Left lung (tissue), 10 donors: ENCODE results near the gene AEBP1. TPM values are rescaled to one million over a fixed set of nuclear protein-coding genes. Genes with fewer than 3 reads are reported as not detected.

Experiments
- ATAC-seq: fragments of 200-7000 bp; cut with Tn5 transposase; one replicate; pipeline ENCODE4 v1.9.1; 2020; ENCODE audit warnings: moderate library complexity
- DNase-seq, 4 donors: peaks; one replicate each; pipeline ENCODE4 v3.0.0-alpha.2; 2013 to 2020
- H3K27ac ChIP-seq, 2 donors: fragments of 200-600 bp; sonication (generic) in 1 of 2; one replicate each; pipeline versions ENCODE4 v1.5.0 to v1.8.0; 2020 to 2021
- H3K27me3 ChIP-seq, 2 donors: fragments of 200-600 bp; sonication (generic) in 1 of 2; one replicate each; pipeline versions ENCODE4 v1.5.0 to v1.8.0; 2020 to 2021
- H3K36me3 ChIP-seq, 2 donors: fragments of 200-600 bp; sonication (generic) in 1 of 2; one replicate each; pipeline versions ENCODE4 v1.5.0 to v1.8.0; 2020 to 2021
- H3K4me1 ChIP-seq, 2 donors: fragments of 200-600 bp; one replicate each; pipeline ENCODE4 v1.8.0; 2021
- H3K4me3 ChIP-seq, 2 donors: fragments of 200-600 bp; sonication (generic) in 1 of 2; one replicate each; pipeline versions ENCODE4 v1.5.0 to v1.8.0; 2020 to 2021; ENCODE audit warnings: mild to moderate bottlenecking in 1 of 2
- H3K9me3 ChIP-seq, 2 donors: fragments of 200-600 bp; sonication (generic) in 1 of 2; one replicate each; pipeline versions ENCODE4 v1.5.0 to v1.8.0; 2020 to 2021
- CTCF ChIP-seq, 2 donors: fragments of 200-600 bp; sonication (generic) in 1 of 2; IDR thresholded peaks; one replicate each; pipeline versions ENCODE4 v1.5.0 to v1.8.0; 2021; ENCODE audit warnings: antibody characterized with exemption in 2 of 2
- intact Hi-C, 2 donors: fragments of 100-400 bp; cut with DNase I; formaldehyde crosslinking; loops; one replicate each; pipeline versions ENCODE4 v1.11.2 to v1.14.2; 2022
- polyA plus RNA-seq, 6 donors: library from polyadenylated mRNA; unstranded; fragments of 120-200 nt; gene quantifications; one replicate each; pipeline ENCODE4 v1.2.1, GENCODE V29; 2013; ENCODE audit not compliant: insufficient read length in 6 of 6
- total RNA-seq, 2 donors: library from RNA; stranded (reverse); fragmentation: NEBNext Ultra II Directional; extraction: Animal tissue kit (Norgen Biotek cat#: 25700); gene quantifications; one replicate each; pipeline ENCODE4 v1.2.1, GENCODE V29; 2021
- donor health status: DM: no; HTN: yes; CAD: no.
- donor health status: DM: no; HTN: no; CAD: no.

AEBP1 gene
- total and polyA plus RNA-seq, 8 donors: 53.6 to 195 (median 64.7) TPM

- intact Hi-C loops: no loop called here
- Histone ChIP-seq H3K36me3 (no peaks in the 10 kb centered on the region), H3K27me3 (peaks cover 1 to 19% of the 10 kb centered on the region in 2 donors), H3K9me3 (no peaks in the 10 kb centered on the region), H3K4me1 (no peaks in the 10 kb centered on the region), H3K27ac (no peak overlapping the region), H3K4me3 (no peak overlapping the region)
- DNase-seq (no peak), ATAC-seq (no peak)
- TF ChIP-seq CTCF (IDR thresholded peaks at IDR 0.05): no peak
Measured at GRCh38 chr7:44139311-44140010, 35.3 kb downstream of the AEBP1 start.

- ATAC-seq (no peak), DNase-seq (no peak)
- Histone ChIP-seq H3K36me3 (no peaks in the 10 kb centered on the region), H3K27ac (no peak overlapping the region), H3K4me1 (peaks cover 0 to under 1% of the 10 kb centered on the region in 2 donors), H3K4me3 (no peak overlapping the region), H3K9me3 (no peaks in the 10 kb centered on the region), H3K27me3 (peaks cover 6 to 28% of the 10 kb centered on the region in 2 donors)
- TF ChIP-seq CTCF (IDR thresholded peaks at IDR 0.05): no peak
- intact Hi-C loops: no loop called here
Measured at GRCh38 chr7:44140341-44140740, 36.2 kb downstream of the AEBP1 start.

- intact Hi-C loops: no loop called here
Measured at GRCh38 chr7:44141221-44141850, 37.2 kb downstream of the AEBP1 start, which contains the start of gene MYL7. MYL7 (minus strand) TSS chr7:44141332; CDS start chr7:44141305, 27 bp downstream.

GRCh38 chr7:44142028-44142427, 37.9 kb downstream of the AEBP1 start:
- ATAC-seq (no peak), DNase-seq (no peak)
- no peak overlapping the region for H3K4me3 ChIP-seq
- H3K27me3 ChIP-seq: peaks cover 12 to 45% of the 10 kb centered on the region in 2 donors
- intact Hi-C loops: no loop called here
- H3K36me3 ChIP-seq: no peaks in the 10 kb centered on the region
- H3K27ac ChIP-seq: no peak overlapping the region
- no peak for TF ChIP-seq CTCF (IDR thresholded peaks at IDR 0.05)
- no peaks in the 10 kb centered on the region for H3K9me3 ChIP-seq
- peaks cover 10 to 14% of the 10 kb centered on the region in 2 donors for H3K4me1 ChIP-seq

More at GRCh38 chr7:44141221-44141850, 37.2 kb downstream of the AEBP1 start, which contains the start of gene MYL7:
- Histone ChIP-seq H3K36me3 (no peaks in the 10 kb centered on the region), H3K9me3 (no peaks in the 10 kb centered on the region), H3K27ac (no peak within 1 kb of the TSS), H3K27me3 (peaks cover 12 to 38% of the 10 kb centered on the region in 2 donors), H3K4me1 (peaks cover 4 to 11% of the 10 kb centered on the region in 2 donors), H3K4me3 (no peak within 1 kb of the TSS)
- ATAC-seq: no peak
- DNase-seq: no peak
- TF ChIP-seq CTCF (IDR thresholded peaks at IDR 0.05): no peak

- Histone ChIP-seq H3K27me3 (peaks cover 12 to 62% of the 10 kb centered on the region in 2 donors), H3K27ac (no peak overlapping the region), H3K4me1 (peaks cover 11 to 14% of the 10 kb centered on the region in 2 donors), H3K36me3 (no peaks in the 10 kb centered on the region), H3K9me3 (no peaks in the 10 kb centered on the region), H3K4me3 (no peak overlapping the region)
- ATAC-seq (no peak), DNase-seq (no peak)
- intact Hi-C loops: no loop called here
- no peak for TF ChIP-seq CTCF (IDR thresholded peaks at IDR 0.05)
Measured at GRCh38 chr7:44143646-44144250, 39.6 kb downstream of the AEBP1 start.
